ENCODE data around the gene CSTB. TPM values are rescaled to one million over a fixed set of nuclear protein-coding genes. Genes with fewer than 3 reads are reported as not detected.

CSTB gene
- total RNA-seq, 1 experiment from 2014 or later = 49.9 TPM

DNA sequence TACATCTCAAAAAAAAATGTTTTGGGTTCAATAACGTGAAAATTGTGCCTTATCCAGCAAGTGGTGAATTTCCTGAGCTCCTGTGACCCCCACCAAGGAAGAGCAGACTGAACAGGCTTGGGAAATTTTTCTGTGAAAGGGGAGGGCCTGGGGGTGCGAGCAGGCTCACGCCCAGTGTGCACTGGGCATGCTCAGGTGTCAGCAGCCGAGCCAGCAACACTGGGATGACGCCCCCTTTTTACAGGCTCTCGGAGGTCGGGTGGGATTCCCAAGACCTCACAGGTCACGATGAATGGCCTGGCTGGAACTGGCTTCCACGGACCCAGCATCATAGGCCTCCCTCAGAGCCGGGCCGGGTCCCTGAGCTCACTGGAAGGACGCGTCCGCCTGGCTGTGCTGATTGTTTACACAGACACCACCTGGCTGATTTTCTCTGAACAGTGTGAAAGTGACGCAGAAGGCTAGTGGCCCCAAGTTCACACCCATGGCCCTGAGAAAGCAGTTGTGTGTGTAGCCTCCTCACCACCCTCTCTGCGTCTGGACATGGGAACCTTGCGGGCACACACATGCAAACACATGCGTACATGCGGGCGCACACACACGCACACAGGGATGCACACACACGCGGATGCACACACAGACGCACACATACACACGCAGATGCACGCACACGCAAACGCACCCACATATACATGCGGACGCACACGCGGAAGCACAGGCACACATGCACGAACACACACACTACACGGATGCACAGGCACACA, 9.2 kb downstream of the CSTB start:
- H3K4me1 Mint-ChIP-seq (ENCODE audit: low read depth, unreplicated experiment) = peaks cover 20% of the 10 kb centered on the region
- no peaks in the 10 kb centered on the region for H3K9me3 ChIP-seq
- intact Hi-C loops (cut with micrococcal nuclease; ENCODE audit: unreplicated experiment) = no loop called here
- H3K36me3 ChIP-seq (ENCODE audit: control insufficient read depth, insufficient read depth, low read length) = no peaks in the 10 kb centered on the region
- CTCF ChIA-PET = no interaction called here
- TSS peak; percentile 4 for BruUV-seq (replicated peaks)
- POLR2A ChIA-PET = interaction anchor here (0.6 kb wide), 1 partner anchor 69 kb away, joined by 6 read pairs; no protein-coding TSS in a partner anchor
- H3K27me3 ChIP-seq (replicated peaks; ENCODE audit: control insufficient read depth, insufficient read depth, low read length) = no peaks in the 10 kb centered on the region
- no peaks in the 10 kb centered on the region for H3K27me3 Mint-ChIP-seq (ENCODE audit: insufficient read depth, unreplicated experiment)
- H3K36me3 Mint-ChIP-seq (ENCODE audit: insufficient read depth, unreplicated experiment) = peaks cover 87% of the 10 kb centered on the region
- peak in 1 of 2 experiments; percentile 39 for DNase-seq
- no peak overlapping the region for H3K4me3 Mint-ChIP-seq (ENCODE audit: unreplicated experiment)
- H3K4me1 ChIP-seq = peaks cover 25% of the 10 kb centered on the region
- H3K9me3 Mint-ChIP-seq (ENCODE audit: unreplicated experiment) = no peaks in the 10 kb centered on the region
- TF ChIP-seq, protein P1, sequence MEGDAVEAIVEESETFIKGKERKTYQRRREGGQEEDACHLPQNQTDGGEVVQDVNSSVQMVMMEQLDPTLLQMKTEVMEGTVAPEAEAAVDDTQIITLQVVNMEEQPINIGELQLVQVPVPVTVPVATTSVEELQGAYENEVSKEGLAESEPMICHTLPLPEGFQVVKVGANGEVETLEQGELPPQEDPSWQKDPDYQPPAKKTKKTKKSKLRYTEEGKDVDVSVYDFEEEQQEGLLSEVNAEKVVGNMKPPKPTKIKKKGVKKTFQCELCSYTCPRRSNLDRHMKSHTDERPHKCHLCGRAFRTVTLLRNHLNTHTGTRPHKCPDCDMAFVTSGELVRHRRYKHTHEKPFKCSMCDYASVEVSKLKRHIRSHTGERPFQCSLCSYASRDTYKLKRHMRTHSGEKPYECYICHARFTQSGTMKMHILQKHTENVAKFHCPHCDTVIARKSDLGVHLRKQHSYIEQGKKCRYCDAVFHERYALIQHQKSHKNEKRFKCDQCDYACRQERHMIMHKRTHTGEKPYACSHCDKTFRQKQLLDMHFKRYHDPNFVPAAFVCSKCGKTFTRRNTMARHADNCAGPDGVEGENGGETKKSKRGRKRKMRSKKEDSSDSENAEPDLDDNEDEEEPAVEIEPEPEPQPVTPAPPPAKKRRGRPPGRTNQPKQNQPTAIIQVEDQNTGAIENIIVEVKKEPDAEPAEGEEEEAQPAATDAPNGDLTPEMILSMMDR (IDR thresholded peaks at IDR 0.05; ENCODE audit: insufficient read depth in 1 of 2, low read depth in 1 of 2, low read length in 1 of 2, severe bottlenecking in 1 of 2, unreplicated experiment in 1 of 2) = no peak
- peak overlapping the region; percentile 97 for H3K27ac Mint-ChIP-seq (ENCODE audit: unreplicated experiment)
- H3K4me3 ChIP-seq (ENCODE audit: low read depth, low read length) = no peak overlapping the region

DNA sequence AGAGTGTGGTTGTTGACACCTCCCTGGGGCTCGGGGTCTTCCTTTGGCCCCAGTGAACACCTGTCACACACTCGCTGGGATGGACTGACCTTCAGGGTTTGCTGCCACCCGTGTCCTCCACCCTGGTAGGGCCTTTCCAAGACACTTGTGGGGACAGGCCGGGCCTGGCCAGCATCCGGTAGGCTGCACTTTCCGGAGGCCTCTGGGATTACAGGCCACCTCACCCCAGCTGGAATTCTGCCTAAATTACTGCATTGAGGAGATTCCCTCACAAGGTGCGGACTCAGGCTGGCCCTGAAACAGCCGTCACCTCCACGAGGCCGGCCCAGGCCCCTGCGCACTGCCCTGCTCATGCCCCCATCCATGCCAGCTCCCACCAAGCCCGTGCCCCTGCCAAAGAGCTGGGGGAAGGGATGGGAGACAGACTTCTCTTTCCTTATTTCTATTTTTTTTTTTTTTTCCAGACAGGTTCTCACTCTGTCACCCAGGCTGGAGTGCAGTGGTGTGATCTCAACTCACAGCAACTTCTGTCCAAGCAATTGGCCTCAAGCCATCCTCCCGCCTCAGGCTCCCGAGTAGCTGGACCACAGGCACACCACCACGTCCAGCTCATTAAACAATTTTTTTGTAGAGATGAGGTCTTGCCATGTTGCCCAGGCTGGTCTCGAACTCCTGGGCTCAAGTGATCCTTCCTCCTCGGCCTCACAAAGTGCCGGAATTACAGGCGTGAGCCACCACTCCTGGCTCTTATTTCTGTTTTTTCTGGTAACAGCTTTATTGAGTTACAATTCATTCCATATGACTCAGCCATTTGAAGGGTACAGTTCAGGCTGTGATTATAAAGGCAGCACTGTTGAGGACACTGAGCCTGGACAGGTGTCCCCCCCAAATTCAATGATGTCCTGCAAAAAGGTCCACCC, 11.3 kb downstream of the CSTB start:
- Mint-ChIP-seq H3K4me3 (ENCODE audit: unreplicated experiment) (no peak overlapping the region), H3K27ac (ENCODE audit: unreplicated experiment) (no peak overlapping the region), H3K36me3 (ENCODE audit: insufficient read depth, unreplicated experiment) (peaks cover 91% of the 10 kb centered on the region), H3K9me3 (ENCODE audit: unreplicated experiment) (no peaks in the 10 kb centered on the region), H3K27me3 (ENCODE audit: insufficient read depth, unreplicated experiment) (no peaks in the 10 kb centered on the region), H3K4me1 (ENCODE audit: low read depth, unreplicated experiment) (peaks cover 20% of the 10 kb centered on the region)
- peaks cover 25% of the 10 kb centered on the region for H3K4me1 ChIP-seq
- no TSS peak for BruUV-seq (replicated peaks)
- H3K36me3 ChIP-seq (ENCODE audit: control insufficient read depth, insufficient read depth, low read length) = no peaks in the 10 kb centered on the region
- no peaks in the 10 kb centered on the region for H3K9me3 ChIP-seq
- TF ChIP-seq, protein P1 (IDR thresholded peaks at IDR 0.05; ENCODE audit: insufficient read depth in 1 of 2, low read depth in 1 of 2, low read length in 1 of 2, severe bottlenecking in 1 of 2, unreplicated experiment in 1 of 2) = no peak
- ChIA-PET CTCF (no interaction called here), POLR2A (no interaction called here)
- no peak for DNase-seq
- H3K4me3 ChIP-seq (ENCODE audit: low read depth, low read length) = no peak overlapping the region
- intact Hi-C loops (cut with micrococcal nuclease; ENCODE audit: unreplicated experiment) = no loop called here
- H3K27me3 ChIP-seq (replicated peaks; ENCODE audit: control insufficient read depth, insufficient read depth, low read length) = no peaks in the 10 kb centered on the region

DNA sequence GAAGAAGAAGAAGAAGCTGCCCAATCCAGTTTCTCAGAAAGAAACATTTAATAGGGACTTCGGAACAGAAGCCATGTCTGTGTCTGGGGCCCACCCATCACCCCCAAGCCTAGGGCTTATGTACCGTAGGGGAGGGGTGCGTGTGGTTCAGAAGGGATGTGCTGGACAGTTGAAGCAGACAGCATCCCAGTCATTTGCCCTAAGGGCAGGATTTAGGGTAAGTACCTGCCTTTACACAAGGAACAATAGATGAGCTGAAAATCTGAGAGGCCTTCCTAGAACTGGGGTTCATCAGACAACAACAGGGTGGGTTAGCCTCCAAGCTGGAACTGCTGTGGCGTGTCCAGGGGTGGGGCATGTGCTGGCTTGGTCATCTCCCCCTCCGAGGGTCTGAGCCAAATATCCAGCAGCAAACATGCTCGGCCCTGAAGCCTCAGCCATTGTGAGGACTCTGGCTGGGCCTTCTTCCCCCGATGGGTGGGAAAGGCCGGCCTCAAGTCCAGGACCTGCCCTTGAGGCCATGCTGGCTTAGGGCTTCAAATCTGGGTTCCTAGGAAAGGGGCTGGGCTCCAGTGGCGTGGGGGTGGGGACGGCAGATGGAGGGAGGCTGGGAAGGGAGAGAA, 12.1 kb downstream of the CSTB start:
- POLR2A ChIA-PET = no interaction called here
- DNase-seq = no peak
- intact Hi-C loops (cut with micrococcal nuclease; ENCODE audit: unreplicated experiment) = no loop called here
- BruUV-seq (replicated peaks) = no TSS peak
- H3K27me3 Mint-ChIP-seq (ENCODE audit: insufficient read depth, unreplicated experiment) = no peaks in the 10 kb centered on the region
- no peak overlapping the region for H3K4me3 ChIP-seq (ENCODE audit: low read depth, low read length)
- no peak overlapping the region for H3K4me3 Mint-ChIP-seq (ENCODE audit: unreplicated experiment)
- no peak overlapping the region for H3K27ac Mint-ChIP-seq (ENCODE audit: unreplicated experiment)
- CTCF ChIA-PET = no interaction called here
- no peaks in the 10 kb centered on the region for H3K9me3 ChIP-seq
- TF ChIP-seq, protein P1 (IDR thresholded peaks at IDR 0.05; ENCODE audit: insufficient read depth in 1 of 2, low read depth in 1 of 2, low read length in 1 of 2, severe bottlenecking in 1 of 2, unreplicated experiment in 1 of 2) = no peak
- no peaks in the 10 kb centered on the region for H3K9me3 Mint-ChIP-seq (ENCODE audit: unreplicated experiment)
- H3K36me3 Mint-ChIP-seq (ENCODE audit: insufficient read depth, unreplicated experiment) = peaks cover 92% of the 10 kb centered on the region
- H3K4me1 ChIP-seq = peaks cover 25% of the 10 kb centered on the region
- H3K36me3 ChIP-seq (ENCODE audit: control insufficient read depth, insufficient read depth, low read length) = no peaks in the 10 kb centered on the region
- no peaks in the 10 kb centered on the region for H3K27me3 ChIP-seq (replicated peaks; ENCODE audit: control insufficient read depth, insufficient read depth, low read length)
- H3K4me1 Mint-ChIP-seq (ENCODE audit: low read depth, unreplicated experiment) = peaks cover 20% of the 10 kb centered on the region
